GM12878 (cell line): ENCODE data around the gene ADCY10. TPM values are rescaled to one million over a fixed set of nuclear protein-coding genes. Genes with fewer than 3 reads are reported as not detected.

ENCODE experiments used
- E2F8 ChIP-seq: fragments of 450-650 bp; IDR thresholded peaks from 2 replicates; pipeline ENCODE4 v1.6.1; 2018; ENCODE audit warnings: mild to moderate bottlenecking, low read depth, moderate library complexity; ENCODE audit not compliant: partially characterized antibody
- EGR1 ChIP-seq, 2 experiments: IDR thresholded peaks; 1 replicate in 1 of 2; 2 replicates in 1 of 2; pipeline ENCODE4 v1.6.1; 2011 to 2012; ENCODE audit warnings: low read depth in 2 of 2, low read length in 2 of 2, borderline replicate concordance in 1 of 2, mild to moderate bottlenecking in 1 of 2, moderate library complexity in 1 of 2
- FOXK2 ChIP-seq: fragments of 450-650 bp; IDR thresholded peaks from 2 replicates; pipeline ENCODE4 v1.6.1; 2017; ENCODE audit warnings: mild to moderate bottlenecking, moderate library complexity
- FOXM1 ChIP-seq: IDR thresholded peaks from 2 replicates; pipeline ENCODE4 v1.6.1; 2012; ENCODE audit warnings: low read depth, mild to moderate bottlenecking, inconsistent platforms, low read length, moderate library complexity
- GABPA ChIP-seq: IDR thresholded peaks from 2 replicates; pipeline ENCODE4 v1.6.1; 2014; ENCODE audit warnings: antibody characterized with exemption, low read depth, mild to moderate bottlenecking, inconsistent platforms
- HDAC2 ChIP-seq: fragments of 200-600 bp; sonication (generic); IDR thresholded peaks from 2 replicates; pipeline ENCODE4 v1.6.1; 2017
- JUND ChIP-seq: IDR thresholded peaks from 2 replicates; pipeline ENCODE4 v1.6.1; 2012; ENCODE audit warnings: low read depth, mild to moderate bottlenecking, low read length, improper control_type of control experiment, moderate library complexity
- LARP7 ChIP-seq: fragments of 450-650 bp; IDR thresholded peaks from 2 replicates; pipeline ENCODE4 v1.6.1; 2017; ENCODE audit warnings: mild to moderate bottlenecking
- MEF2A ChIP-seq: IDR thresholded peaks from 2 replicates; pipeline ENCODE4 v1.6.1; 2011; ENCODE audit warnings: low read depth, mild to moderate bottlenecking, low read length, moderate library complexity; ENCODE audit not compliant: insufficient read depth
- MLLT1 ChIP-seq: fragments of 450-650 bp; IDR thresholded peaks from 2 replicates; pipeline ENCODE4 v1.6.1; 2016; ENCODE audit warnings: mild to moderate bottlenecking
- MYC ChIP-seq: IDR thresholded peaks from 2 replicates; pipeline ENCODE4 v1.6.1; 2011; ENCODE audit warnings: mild to moderate bottlenecking, low read length, moderate library complexity, inconsistent platforms; ENCODE audit not compliant: insufficient read depth, insufficient replicate concordance, insufficient read length, severe bottlenecking
- NFIC ChIP-seq: IDR thresholded peaks from 2 replicates; pipeline ENCODE4 v1.6.1; 2012; ENCODE audit warnings: low read depth, mild to moderate bottlenecking, inconsistent platforms, low read length, moderate library complexity
- NFYB ChIP-seq: IDR thresholded peaks from 2 replicates; pipeline ENCODE4 v1.6.1; 2011; ENCODE audit warnings: low read depth, mild to moderate bottlenecking, low read length, improper control_type of control experiment, moderate library complexity; ENCODE audit not compliant: insufficient read depth
- PKNOX1 ChIP-seq: fragments of 450-650 bp; IDR thresholded peaks from 2 replicates; pipeline ENCODE4 v1.6.1; 2016; ENCODE audit warnings: mild to moderate bottlenecking
- SIN3A ChIP-seq: IDR thresholded peaks from 2 replicates; pipeline ENCODE4 v1.6.1; 2012; ENCODE audit warnings: low read depth, low read length, improper control_type of control experiment
- SIX5 ChIP-seq: IDR thresholded peaks from 2 replicates; pipeline ENCODE4 v1.6.1; 2011; ENCODE audit warnings: mild to moderate bottlenecking, low read depth, low read length, moderate library complexity; ENCODE audit not compliant: severe bottlenecking
- STAT1 ChIP-seq: fragments of 450-650 bp; conservative IDR thresholded peaks from 2 replicates; pipeline ENCODE4 v1.6.1; 2014; ENCODE audit warnings: antibody characterized with exemption, mild to moderate bottlenecking
- TCF3 ChIP-seq: IDR thresholded peaks from 2 replicates; pipeline ENCODE4 v1.6.1; 2012; ENCODE audit warnings: low read depth, mild to moderate bottlenecking, low read length, borderline replicate concordance; ENCODE audit not compliant: insufficient read depth
- ZBTB4 ChIP-seq: fragments of 450-650 bp; formaldehyde crosslinking; IDR thresholded peaks from 2 replicates; pipeline ENCODE4 v1.4.0; 2022; ENCODE audit warnings: mild to moderate bottlenecking, moderate library complexity
- ZNF384 ChIP-seq: IDR thresholded peaks from 2 replicates; pipeline ENCODE4 v1.6.1; 2012; ENCODE audit warnings: low read depth, mild to moderate bottlenecking, low read length, improper control_type of control experiment, borderline replicate concordance
- polyA plus RNA-seq, 11 experiments: library from polyadenylated mRNA; depleted of rRNA in 4 of 11; unstranded in 6 of 11; stranded (reverse) in 5 of 11; fragments of >200 nt; fragmentation: Nextera tagmentation in 4 of 11; fragmentation: Illumina TruSeq in 1 of 11; extraction: Ambion mirVana in 4 of 11; extraction: Trizol in 1 of 11; gene quantifications; 1 replicate in 1 of 11; 2 replicates in 10 of 11; pipeline versions ENCODE4 v1.2.1 to v1.2.3, GENCODE V29; 2011 to 2016; ENCODE audit warnings: inconsistent platforms in 2 of 11, missing spikeins in 2 of 11, low read depth in 1 of 11
- total RNA-seq, 4 experiments: library from RNA; depleted of rRNA in 3 of 4; stranded (reverse); fragments of >200 nt in 3 of 4; fragmentation: Illumina TruSeq in 1 of 4; extraction: Trizol in 1 of 4; gene quantifications; 2 replicates each; pipeline versions ENCODE4 v1.2.1 to v1.2.3, GENCODE V29; 2013 to 2021

The ADCY10 gene
- total and polyA plus RNA-seq, 10 of the 15 experiments (the other 5 are each of a cell fraction or from before 2014, with no cell fraction given) = 0.13 to 0.22 TPM; not detected in 8

GRCh38 chr1:167803358-167804207, 110.4 kb downstream of the ADCY10 start (continued):
- TF ChIP-seq ZBTB4 (CRISPR knock-in tag) (no peak), GABPA (no peak), SIN3A (0 out of 2 replicates have a peak, but pooled peaks have one; percentile 34), FOXK2 (no peak), HDAC2 (no peak), STAT1 (no peak), JUND (no peak), NFIC (no peak), NFYB (no peak), SIX5 (no peak), E2F8 (no peak), TCF3 (no peak), LARP7 (no peak), ZNF384 (peak; percentile 20; the same call in 1 of the 2 replicates), EGR1 (IDR thresholded peaks at IDR 0.05; ENCODE audit: borderline replicate concordance in 1 of 2, low read depth in 2 of 2, low read length in 2 of 2) (0 out of 3 replicates have a peak, but pooled peaks of 1 of the 2 experiments have one; percentile 36), MLLT1 (peak; percentile 56; the same call in 1 of the 2 replicates), MYC (no peak), MEF2A (peak; percentile 60; the same call in 1 of the 2 replicates), FOXM1 (0 out of 2 replicates have a peak, but pooled peaks have one; percentile 45), PKNOX1 (no peak)
